K562 (cell line): ENCODE data around the gene IQCE. TPM values are rescaled to one million over a fixed set of nuclear protein-coding genes. Genes with fewer than 3 reads are reported as not detected.

ENCODE experiments used
- ATAC-seq: fragments of 200-7000 bp; cut with Tn5 transposase; 3 replicates; pipeline ENCODE4 v1.9.1; 2020; ENCODE audit warnings: moderate library complexity
- BruUV-seq: library from RNA; stranded (reverse); fragments of 400-500 nt; replicated peaks from 2 replicates; lab custom pipeline; 2021; lab: Mats Ljungman, UMichigan
- CTCF ChIA-PET: fragments of 300-600 bp; formaldehyde crosslinking; extraction: SDS; loops from one replicate; lab custom pipeline; 2021; ENCODE audit warnings: low intra/inter-chr PET ratio; lab: Yijun Ruan, JAX
- POLR2A ChIA-PET: fragments of 300-600, 350-650 bp; sonication (Branson Sonifier 250); formaldehyde crosslinking; extraction: SDS; loops from one replicate; lab custom pipeline; 2021; ENCODE audit warnings: antibody characterized with exemption, inconsistent platforms; lab: Yijun Ruan, JAX
- DNase-seq, 4 experiments: peaks; one replicate each; pipeline versions ENCODE4 v3.0.0 to v3.0.0-alpha.2; 2011 to 2018; ENCODE audit warnings: low spot score in 3 of 4, mixed read lengths in 3 of 4; ENCODE audit errors: extremely low read depth in 1 of 4
- FAIRE-seq: peaks from 2 replicates; lab custom pipeline; 2011; peaks lifted over from hg19 to GRCh38; lab: Jason Lieb, UNC
- H2AFZ ChIP-seq: 2 replicates; pipeline ENCODE4 v1.6.0; 2011; ENCODE audit warnings: low read depth, low read length, control low read depth, inconsistent platforms
- H3K27ac ChIP-seq: fragments of 200-600 bp; 3 replicates; pipeline ENCODE4 v1.8.0; 2011; ENCODE audit warnings: low read depth, mild to moderate bottlenecking, control low read depth, inconsistent platforms, low read length, moderate library complexity, mixed read lengths; ENCODE audit errors: extremely low read depth
- H3K27me3 ChIP-seq, 2 experiments: fragments of 300-600 bp in 1 of 2; 2 replicates in 1 of 2; 3 replicates in 1 of 2; pipeline versions ENCODE4 v1.6.0 to v1.8.0; 2011; ENCODE audit warnings: inconsistent platforms in 2 of 2, low read length in 2 of 2, mild to moderate bottlenecking in 1 of 2, mixed read lengths in 1 of 2, moderate library complexity in 1 of 2; ENCODE audit not compliant: control insufficient read depth in 2 of 2, insufficient read depth in 2 of 2
- H3K36me3 ChIP-seq: fragments of 300-600 bp; 3 replicates; pipeline ENCODE4 v1.8.0; 2011; ENCODE audit warnings: mild to moderate bottlenecking, low read length, inconsistent platforms; ENCODE audit not compliant: control insufficient read depth, insufficient read depth
- H3K4me1 ChIP-seq, 2 experiments: fragments of 200-600 bp in 1 of 2; replicated peaks in 1 of 2; 2 replicates in 1 of 2; 3 replicates in 1 of 2; pipeline versions ENCODE4 v1.5.1 to v1.8.0; 2011; ENCODE audit warnings: inconsistent platforms in 2 of 2, low read length in 2 of 2, mild to moderate bottlenecking in 1 of 2, mixed read lengths in 1 of 2, moderate library complexity in 1 of 2; ENCODE audit not compliant: control insufficient read depth in 2 of 2, insufficient read depth in 2 of 2
- H3K4me2 ChIP-seq: 2 replicates; pipeline ENCODE4 v1.6.1; 2011; ENCODE audit warnings: low read length, control low read depth, inconsistent platforms, mixed read lengths; ENCODE audit not compliant: insufficient read depth
- H3K4me3 ChIP-seq: fragments of 200-600 bp; sonication (generic), shearing (Covaris generic); 2 replicates; pipeline ENCODE4 v1.5.1; 2016; ENCODE audit warnings: control low read depth, inconsistent platforms
- H3K79me2 ChIP-seq: fragments of 200-600 bp; 3 replicates; pipeline ENCODE4 v1.8.0; 2011; ENCODE audit warnings: low read length, inconsistent platforms; ENCODE audit not compliant: control insufficient read depth, insufficient read depth
- H3K9ac ChIP-seq, 2 experiments: 2 replicates each; pipeline versions ENCODE4 v1.6.0 to v1.6.1; 2011; ENCODE audit warnings: low read depth in 2 of 2, low read length in 2 of 2, control low read depth in 1 of 2, inconsistent platforms in 1 of 2, mild to moderate bottlenecking in 1 of 2, mixed read lengths in 1 of 2; ENCODE audit not compliant: insufficient read depth in 1 of 2
- H3K9me1 ChIP-seq: one replicate; pipeline ENCODE4 v1.6.0; 2011; ENCODE audit warnings: inconsistent platforms, mild to moderate bottlenecking, low read length, moderate library complexity; ENCODE audit not compliant: control insufficient read depth, insufficient read depth
- H3K9me3 ChIP-seq: replicated peaks from 2 replicates; pipeline ENCODE4 v1.5.1; 2011; ENCODE audit warnings: low read depth, low read length, inconsistent platforms; ENCODE audit not compliant: control insufficient read depth, insufficient read depth
- H4K20me1 ChIP-seq: replicated peaks from 2 replicates; pipeline ENCODE4 v1.6.1; 2011; ENCODE audit warnings: low read length, inconsistent platforms, mixed read lengths; ENCODE audit not compliant: control insufficient read depth, insufficient read depth
- EGR1 ChIP-seq: fragments of 450-650 bp; conservative IDR thresholded peaks from 2 replicates; pipeline ENCODE4 v1.6.1; 2017; ENCODE audit warnings: mild to moderate bottlenecking
- HNRNPL ChIP-seq: fragments of 200-400 bp; formaldehyde crosslinking; IDR thresholded peaks from 2 replicates; pipeline ENCODE4 v1.6.1; 2017; ENCODE audit warnings: low read depth, mild to moderate bottlenecking, low read length
- KLF10 ChIP-seq: fragments of 250-450 bp; sonication (Bioruptor Pico); IDR thresholded peaks from 2 replicates; pipeline ENCODE4 v1.6.1; 2021; ENCODE audit warnings: matching md5 sums
- RERE ChIP-seq: sonication (generic); formaldehyde crosslinking; IDR thresholded peaks from 2 replicates; pipeline ENCODE4 v1.8.0; 2023; ENCODE audit warnings: missing genetic modification reagents, mild to moderate bottlenecking, borderline replicate concordance
- SAFB2 ChIP-seq: fragments of 200-400 bp; formaldehyde crosslinking; IDR thresholded peaks from 2 replicates; pipeline ENCODE4 v1.6.1; 2018; ENCODE audit warnings: borderline replicate concordance, low read length, low read depth, moderate library complexity; ENCODE audit not compliant: severe bottlenecking
- WGBS: fragments of 100-300 bp; shearing (Covaris generic); methylation state at CpG from one replicate; pipeline ENCODE4 v1.1.6; 2016; ENCODE audit warnings: low coverage, mixed read lengths; ENCODE audit not compliant: insufficient coverage; ENCODE audit errors: missing lambda C conversion rate; 5-methylcytosine and 5-hydroxymethylcytosine counted together
- in situ Hi-C: fragments of 300-500 bp; cut with MboI; formaldehyde crosslinking; loops from 4 replicates; pipeline ENCODE4 v1.15.0; 2018; ENCODE audit warnings: inconsistent platforms, mixed read lengths
- intact Hi-C: fragments of 100-400 bp; cut with micrococcal nuclease; formaldehyde crosslinking; loops from 2 replicates; pipeline ENCODE4 v1.14.2; 2022
- polyA plus RNA-seq, 8 experiments: library from polyadenylated mRNA; depleted of rRNA in 4 of 8; stranded (reverse) in 5 of 8; unstranded in 3 of 8; fragments of >200 nt; fragmentation: Nextera tagmentation in 2 of 8; fragmentation: Illumina TruSeq in 1 of 8; extraction: Ambion mirVana in 2 of 8; extraction: Trizol in 1 of 8; gene quantifications; 2 replicates each; pipeline versions ENCODE4 v1.2.1 to v1.2.3, GENCODE V29; 2011 to 2014; ENCODE audit warnings: inconsistent platforms in 1 of 8, missing spikeins in 1 of 8
- total RNA-seq, 7 experiments: library from RNA; depleted of rRNA in 6 of 7; stranded (reverse); fragments of >200 nt in 6 of 7; fragmentation: Illumina TruSeq in 2 of 7; extraction: Trizol in 2 of 7; gene quantifications; 2 replicates each; pipeline versions ENCODE4 v1.2.1 to v1.2.3, GENCODE V29; 2011 to 2021; ENCODE audit warnings: low replicate concordance in 1 of 7

The IQCE gene
- total and polyA plus RNA-seq, 9 of the 15 experiments (the other 6 are each of a cell fraction or from before 2014, with no cell fraction given) = 0.18 to 8.5 (median 4.2) TPM

DNA sequence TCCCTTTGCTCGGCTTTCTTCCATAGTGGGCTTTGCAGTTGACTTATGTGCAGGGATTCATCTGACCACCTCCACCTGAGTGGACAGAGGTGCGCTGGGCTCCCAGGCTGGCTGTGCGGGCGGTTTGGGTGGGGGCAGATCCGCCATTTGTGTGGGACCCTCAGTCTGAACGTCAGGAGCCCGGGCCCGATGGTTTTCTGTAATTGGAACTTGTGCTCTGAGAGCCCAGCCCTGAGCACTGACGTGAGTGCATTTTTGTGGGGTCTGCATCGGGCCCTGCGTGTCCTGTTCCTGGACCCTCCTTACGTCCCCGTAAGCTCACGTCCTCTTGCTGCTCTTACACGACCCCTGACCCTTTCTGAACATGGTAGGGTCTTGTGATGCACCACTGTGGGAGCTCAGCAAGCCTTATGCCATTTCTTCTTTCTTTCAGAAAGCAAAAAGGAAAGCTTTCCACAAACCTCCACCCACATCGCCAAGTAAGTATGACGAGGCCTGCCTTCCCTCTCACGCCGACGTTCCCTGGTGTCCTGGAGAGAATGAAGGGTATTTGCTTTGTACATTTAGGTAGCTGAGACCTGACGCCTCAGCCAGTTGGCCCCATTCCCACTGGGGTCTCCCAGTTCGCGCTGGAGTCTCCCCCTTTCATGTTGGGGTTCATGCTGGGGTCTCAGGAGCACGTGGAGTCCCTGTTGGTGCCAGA, 9.9 kb downstream of the IQCE start:
- ChIA-PET POLR2A (no interaction called here), CTCF (no interaction called here)
- DNase-seq = no peak
- Histone ChIP-seq H3K36me3 (peaks cover 3% of the 10 kb centered on the region; the same call in 2 of the 3 replicates), H3K79me2 (no peaks in the 10 kb centered on the region), H3K27me3 (no peaks in the 10 kb centered on the region), H4K20me1 (peaks cover 12% of the 10 kb centered on the region), H3K9ac (no peak overlapping the region), H3K4me3 (no peak overlapping the region), H2AFZ (no peak overlapping the region), H3K9me1 (no peaks in the 10 kb centered on the region), H3K27ac (no peak overlapping the region), H3K4me2 (no peak overlapping the region), H3K9me3 (no peaks in the 10 kb centered on the region), H3K4me1 (peaks cover 12 to 14% of the 10 kb centered on the region in 2 experiments; a peak in 4 of 5 replicates)
- WGBS = 70% methylated on average over 24 of the region's 24 CpGs
- TF ChIP-seq RERE (CRISPR knock-in tag) = no peak
- TF ChIP-seq KLF10 (CRISPR knock-in tag) = no peak
- TF ChIP-seq SAFB2 = no peak
- no peak for TF ChIP-seq EGR1
- no peak for TF ChIP-seq HNRNPL
- no peak for ATAC-seq
- BruUV-seq = no TSS peak
- intact Hi-C loops = loop anchor here (5.0 to 10.0 kb wide), 3 partner anchors 86 to 116 kb away; partner anchors contain the start of genes AMZ1 and GRIFIN
- in situ Hi-C loops = no loop called here
- no peak for FAIRE-seq
